ENCODE measurements around the gene CGB7.

DNA sequence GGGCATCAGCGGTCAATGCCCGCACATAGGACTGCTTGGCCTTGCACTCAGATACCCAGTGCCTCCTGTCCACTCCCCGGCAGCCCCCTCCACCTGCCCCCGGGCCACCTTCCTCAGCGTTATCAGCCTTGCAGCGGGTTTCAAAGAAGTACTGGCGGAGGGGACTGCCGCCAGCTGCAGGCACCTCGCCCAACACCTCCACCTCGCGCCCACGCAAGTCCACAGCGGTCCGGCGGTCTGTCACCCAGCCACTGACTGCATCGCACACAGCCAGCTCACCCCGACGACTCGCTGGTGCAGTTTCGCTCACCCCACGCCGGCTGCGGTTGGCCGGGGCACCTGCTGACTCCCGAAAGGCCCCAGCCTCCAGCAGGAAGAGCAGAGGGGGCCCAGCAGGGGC is 3.9 kb upstream of the CGB7 start:
- no peak for TF ChIP-seq EZH2 (IDR thresholded peaks at IDR 0.05; ENCODE audit: low read depth, unreplicated experiment)
- TF ChIP-seq, protein P1, sequence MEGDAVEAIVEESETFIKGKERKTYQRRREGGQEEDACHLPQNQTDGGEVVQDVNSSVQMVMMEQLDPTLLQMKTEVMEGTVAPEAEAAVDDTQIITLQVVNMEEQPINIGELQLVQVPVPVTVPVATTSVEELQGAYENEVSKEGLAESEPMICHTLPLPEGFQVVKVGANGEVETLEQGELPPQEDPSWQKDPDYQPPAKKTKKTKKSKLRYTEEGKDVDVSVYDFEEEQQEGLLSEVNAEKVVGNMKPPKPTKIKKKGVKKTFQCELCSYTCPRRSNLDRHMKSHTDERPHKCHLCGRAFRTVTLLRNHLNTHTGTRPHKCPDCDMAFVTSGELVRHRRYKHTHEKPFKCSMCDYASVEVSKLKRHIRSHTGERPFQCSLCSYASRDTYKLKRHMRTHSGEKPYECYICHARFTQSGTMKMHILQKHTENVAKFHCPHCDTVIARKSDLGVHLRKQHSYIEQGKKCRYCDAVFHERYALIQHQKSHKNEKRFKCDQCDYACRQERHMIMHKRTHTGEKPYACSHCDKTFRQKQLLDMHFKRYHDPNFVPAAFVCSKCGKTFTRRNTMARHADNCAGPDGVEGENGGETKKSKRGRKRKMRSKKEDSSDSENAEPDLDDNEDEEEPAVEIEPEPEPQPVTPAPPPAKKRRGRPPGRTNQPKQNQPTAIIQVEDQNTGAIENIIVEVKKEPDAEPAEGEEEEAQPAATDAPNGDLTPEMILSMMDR (conservative IDR thresholded peaks at IDR 0.05; ENCODE audit: low read depth in 2 of 2) = no peak
- no peak for TF ChIP-seq POLR2AphosphoS5 (IDR thresholded peaks at IDR 0.05; ENCODE audit: low read depth)

Data from GM23338 (cell line).